Mesenchymal stem cell (in vitro differentiated cells and primary cell): ENCODE results near the gene LAIR1.

Source experiments
- DNase-seq: peaks from one replicate; pipeline ENCODE4 v3.0.0-alpha.2; 2013
- H2AFZ ChIP-seq: one replicate; pipeline ENCODE4 v1.6.1; 2013; ENCODE audit warnings: low read depth, mild to moderate bottlenecking, control low read depth, inconsistent platforms, low read length, moderate library complexity
- H2AK5ac ChIP-seq: 2 replicates; pipeline ENCODE4 v1.6.1; 2013; ENCODE audit warnings: low read length, moderate library complexity, mild to moderate bottlenecking, inconsistent platforms; ENCODE audit not compliant: severe bottlenecking
- H2BK120ac ChIP-seq: one replicate; pipeline ENCODE4 v1.6.1; 2013; ENCODE audit warnings: low read depth, mild to moderate bottlenecking, inconsistent platforms, low read length, moderate library complexity
- H2BK12ac ChIP-seq, 2 experiments: one replicate each; pipeline ENCODE4 v1.6.1; 2013; ENCODE audit warnings: inconsistent platforms in 2 of 2, low read length in 2 of 2, mild to moderate bottlenecking in 2 of 2, moderate library complexity in 2 of 2, control low read depth in 1 of 2
- H2BK15ac ChIP-seq: one replicate; pipeline ENCODE4 v1.6.1; 2013; ENCODE audit warnings: mild to moderate bottlenecking, low read depth, inconsistent platforms; ENCODE audit not compliant: poor library complexity, severe bottlenecking
- H2BK5ac ChIP-seq: 2 replicates; pipeline ENCODE4 v1.6.1; 2013; ENCODE audit warnings: low read depth, mild to moderate bottlenecking, low read length, control low read depth, inconsistent platforms; ENCODE audit not compliant: poor library complexity, severe bottlenecking
- H3K14ac ChIP-seq, 2 experiments: one replicate each; pipeline ENCODE4 v1.6.1; 2013; ENCODE audit warnings: inconsistent platforms in 2 of 2, low read length in 2 of 2, control low read depth in 1 of 2, mild to moderate bottlenecking in 1 of 2, moderate library complexity in 1 of 2
- H3K18ac ChIP-seq, 2 experiments: one replicate each; pipeline ENCODE4 v1.6.1; 2013; ENCODE audit warnings: inconsistent platforms in 2 of 2, low read length in 2 of 2, control low read depth in 1 of 2, low read depth in 1 of 2, mild to moderate bottlenecking in 1 of 2
- H3K23ac ChIP-seq, 2 experiments: one replicate each; pipeline ENCODE4 v1.6.1; 2013; ENCODE audit warnings: inconsistent platforms in 2 of 2, low read length in 2 of 2, mild to moderate bottlenecking in 2 of 2, moderate library complexity in 2 of 2, control low read depth in 1 of 2
- H3K27ac ChIP-seq: 2 replicates; pipeline ENCODE4 v1.5.1; 2013; ENCODE audit warnings: mild to moderate bottlenecking, moderate library complexity, low read length, control low read depth, inconsistent platforms; ENCODE audit not compliant: poor library complexity, severe bottlenecking
- H3K27me3 ChIP-seq, 2 experiments: 2 replicates each; pipeline versions ENCODE4 v1.6.1 to v1.7.0; 2013; ENCODE audit warnings: low read length in 2 of 2, mild to moderate bottlenecking in 2 of 2, moderate library complexity in 2 of 2, control low read depth in 1 of 2, inconsistent platforms in 1 of 2; ENCODE audit not compliant: control insufficient read depth in 1 of 2, insufficient read depth in 1 of 2
- H3K36me3 ChIP-seq, 2 experiments: 2 replicates each; pipeline versions ENCODE4 v1.6.1 to v1.7.0; 2013; ENCODE audit warnings: low read length in 2 of 2, control low read depth in 1 of 2, inconsistent platforms in 1 of 2, low read depth in 1 of 2, mild to moderate bottlenecking in 1 of 2; ENCODE audit not compliant: insufficient read depth in 2 of 2, control insufficient read depth in 1 of 2
- H3K4ac ChIP-seq, 2 experiments: one replicate each; pipeline ENCODE4 v1.6.1; 2013; ENCODE audit warnings: inconsistent platforms in 2 of 2, low read length in 2 of 2, mild to moderate bottlenecking in 2 of 2, moderate library complexity in 2 of 2, control low read depth in 1 of 2, low read depth in 1 of 2
- H3K4me1 ChIP-seq: 2 replicates; pipeline ENCODE4 v1.6.1; 2013; ENCODE audit warnings: low read depth, low read length, control low read depth; ENCODE audit not compliant: control insufficient read depth, insufficient read depth
- H3K4me2 ChIP-seq: 2 replicates; pipeline ENCODE4 v1.6.1; 2013; ENCODE audit warnings: low read length, mild to moderate bottlenecking, inconsistent platforms; ENCODE audit not compliant: poor library complexity, severe bottlenecking
- H3K4me3 ChIP-seq, 2 experiments: 2 replicates each; pipeline versions ENCODE4 v1.5.1 to v1.7.0; 2013; ENCODE audit warnings: low read length in 2 of 2, mild to moderate bottlenecking in 2 of 2, control low read depth in 1 of 2, low read depth in 1 of 2; ENCODE audit not compliant: insufficient read depth in 1 of 2
- H3K79me1 ChIP-seq: replicated peaks from 2 replicates; pipeline ENCODE4 v1.6.1; 2013; ENCODE audit warnings: mild to moderate bottlenecking, control low read depth, low read length, inconsistent platforms; ENCODE audit not compliant: poor library complexity, severe bottlenecking
- H3K9ac ChIP-seq: 2 replicates; pipeline ENCODE4 v1.7.0; 2013; ENCODE audit warnings: mild to moderate bottlenecking, low read length, moderate library complexity
- H3K9me3 ChIP-seq: 2 replicates; pipeline ENCODE4 v1.7.0; 2013; ENCODE audit warnings: mild to moderate bottlenecking, low read length; ENCODE audit not compliant: control insufficient read depth
- H4K8ac ChIP-seq: one replicate; pipeline ENCODE4 v1.6.1; 2013; ENCODE audit warnings: inconsistent platforms, mild to moderate bottlenecking, low read length, moderate library complexity
- H4K91ac ChIP-seq: one replicate; pipeline ENCODE4 v1.6.1; 2013; ENCODE audit warnings: mild to moderate bottlenecking, low read length, inconsistent platforms
- WGBS: methylation state at CpG from one replicate; pipeline ENCODE4 v1.1.7; 2013; ENCODE audit warnings: mixed read lengths; 5-methylcytosine and 5-hydroxymethylcytosine counted together

The LAIR1 gene

DNA sequence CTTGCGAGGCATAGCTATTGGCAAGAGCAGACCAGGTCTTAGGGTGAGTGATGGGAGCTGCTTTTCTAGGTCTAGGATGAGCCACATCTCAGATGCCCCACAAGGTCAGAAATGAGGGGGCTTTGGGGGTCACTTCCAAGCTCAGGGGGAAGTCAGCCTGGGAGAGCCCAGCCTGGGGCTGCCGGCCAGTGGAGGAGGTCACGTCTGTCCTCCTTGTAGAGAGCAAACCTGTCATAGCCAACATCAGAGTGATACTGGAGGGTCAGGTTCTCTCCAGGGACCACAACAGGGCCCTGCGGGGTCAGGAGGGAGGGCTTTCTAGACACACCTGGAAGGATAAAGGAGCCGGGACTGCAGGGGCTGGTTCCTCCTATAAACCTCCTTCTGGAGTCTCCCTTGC is 54.2 kb downstream of the LAIR1 start:
- no peak overlapping the region for H2AK5ac ChIP-seq
- H2BK12ac ChIP-seq: no peak overlapping the region
- H3K9me3 ChIP-seq: no peaks in the 10 kb centered on the region
- H3K14ac ChIP-seq: no peak overlapping the region
- H3K4me3 ChIP-seq: no peak overlapping the region
- H4K8ac ChIP-seq: no peak overlapping the region
- H3K27ac ChIP-seq: no peak overlapping the region
- no peaks in the 10 kb centered on the region for H3K79me1 ChIP-seq
- no peak overlapping the region for H2BK5ac ChIP-seq
- no peak overlapping the region for H3K9ac ChIP-seq
- no peaks in the 10 kb centered on the region for H3K4me1 ChIP-seq
- no peak overlapping the region for H3K23ac ChIP-seq
- no peak overlapping the region for H2BK120ac ChIP-seq
- H3K4ac ChIP-seq: no peak overlapping the region
- no peak overlapping the region for H2BK15ac ChIP-seq
- DNase-seq: no peak
- no peaks in the 10 kb centered on the region for H3K36me3 ChIP-seq
- no peak overlapping the region for H3K4me2 ChIP-seq
- H3K27me3 ChIP-seq: peaks cover 0 to 18% of the 10 kb centered on the region in 2 experiments
- WGBS: 75% methylated on average over 5 of the region's 5 CpGs
- H4K91ac ChIP-seq: no peak overlapping the region
- H3K18ac ChIP-seq: no peak overlapping the region
- H2AFZ ChIP-seq: no peak overlapping the region

DNA sequence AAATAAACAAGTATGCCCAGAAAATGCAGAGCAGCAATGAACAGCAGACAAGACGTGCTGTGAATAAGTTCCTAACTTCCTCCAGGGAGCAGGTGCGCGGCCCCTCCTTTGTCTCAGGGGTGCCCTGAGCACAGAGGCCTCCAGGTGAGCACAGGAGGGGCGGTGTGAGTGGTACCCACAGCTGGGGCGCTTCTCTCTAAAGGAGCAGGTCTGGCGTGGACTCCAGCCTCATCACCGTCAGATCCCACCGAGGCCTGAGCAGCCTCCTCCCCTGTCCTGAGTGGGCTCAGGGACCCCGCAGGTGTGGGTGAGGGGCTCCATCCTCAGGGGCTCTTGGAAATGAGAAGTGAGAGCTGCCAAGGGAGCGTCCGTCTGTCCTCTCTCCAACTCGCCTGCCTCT is 54.9 kb downstream of the LAIR1 start:
- no peak overlapping the region for H4K8ac ChIP-seq
- H3K27ac ChIP-seq: no peak overlapping the region
- H3K4me2 ChIP-seq: no peak overlapping the region
- H3K4me3 ChIP-seq: no peak overlapping the region
- H3K14ac ChIP-seq: no peak overlapping the region
- H3K18ac ChIP-seq: no peak overlapping the region
- H4K91ac ChIP-seq: no peak overlapping the region
- no peaks in the 10 kb centered on the region for H3K79me1 ChIP-seq
- H2BK5ac ChIP-seq: no peak overlapping the region
- H2AK5ac ChIP-seq: no peak overlapping the region
- no peaks in the 10 kb centered on the region for H3K9me3 ChIP-seq
- H2BK15ac ChIP-seq: no peak overlapping the region
- H3K27me3 ChIP-seq: peaks cover 0 to 18% of the 10 kb centered on the region in 2 experiments
- no peak overlapping the region for H2AFZ ChIP-seq
- 91% methylated on average over 8 of the region's 12 CpGs for WGBS
- H2BK12ac ChIP-seq: no peak overlapping the region
- DNase-seq: no peak
- H3K23ac ChIP-seq: no peak overlapping the region
- no peaks in the 10 kb centered on the region for H3K4me1 ChIP-seq
- no peaks in the 10 kb centered on the region for H3K36me3 ChIP-seq
- H2BK120ac ChIP-seq: no peak overlapping the region
- H3K4ac ChIP-seq: no peak overlapping the region
- no peak overlapping the region for H3K9ac ChIP-seq

DNA sequence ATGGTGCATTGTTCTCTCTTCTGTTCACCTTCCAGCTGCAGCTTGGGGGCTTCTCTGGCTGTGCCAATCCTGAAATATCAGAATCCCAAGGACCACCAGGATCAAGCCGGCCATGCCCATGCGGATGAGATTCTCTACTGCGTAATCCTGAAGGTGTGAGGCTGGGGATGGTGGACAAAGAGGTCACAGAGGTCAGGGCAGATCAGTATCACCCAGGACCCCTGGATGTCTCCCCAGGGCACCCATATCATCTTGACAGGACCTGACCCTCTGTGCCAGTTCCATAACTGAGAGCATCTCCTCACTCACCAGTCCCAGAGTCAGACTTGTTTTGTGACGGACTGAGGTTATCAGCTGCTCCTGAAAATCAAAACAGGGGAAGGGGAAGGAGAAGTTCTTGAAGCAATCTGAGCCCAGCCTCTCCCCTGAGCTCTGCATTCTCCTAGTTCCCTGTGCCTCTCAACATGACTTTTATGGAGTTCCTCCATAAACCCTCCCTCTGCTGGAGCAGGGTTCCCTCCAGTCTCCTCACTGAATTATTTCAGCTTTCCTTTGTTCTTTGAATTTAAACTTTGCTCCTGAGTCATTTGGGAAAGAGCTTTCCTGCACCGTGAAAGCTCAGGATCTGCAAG is 57.2 kb downstream of the LAIR1 start:
- Histone ChIP-seq H4K8ac (no peak overlapping the region), H2BK5ac (no peak overlapping the region), H3K9ac (no peak overlapping the region), H2BK15ac (no peak overlapping the region), H3K27me3 (peaks cover 0 to 12% of the 10 kb centered on the region in 2 experiments), H4K91ac (no peak overlapping the region), H2BK120ac (no peak overlapping the region), H2AK5ac (no peak overlapping the region), H3K4me1 (no peaks in the 10 kb centered on the region), H3K23ac (no peak overlapping the region), H3K18ac (no peak overlapping the region), H3K4me3 (no peak overlapping the region), H3K27ac (no peak overlapping the region), H3K14ac (no peak overlapping the region), H2BK12ac (no peak overlapping the region), H3K4me2 (no peak overlapping the region), H3K36me3 (no peaks in the 10 kb centered on the region), H2AFZ (no peak overlapping the region), H3K4ac (no peak overlapping the region), H3K9me3 (no peaks in the 10 kb centered on the region), H3K79me1 (no peaks in the 10 kb centered on the region)
- WGBS: 86% methylated on average over 5 of the region's 5 CpGs
- DNase-seq: no peak

DNA sequence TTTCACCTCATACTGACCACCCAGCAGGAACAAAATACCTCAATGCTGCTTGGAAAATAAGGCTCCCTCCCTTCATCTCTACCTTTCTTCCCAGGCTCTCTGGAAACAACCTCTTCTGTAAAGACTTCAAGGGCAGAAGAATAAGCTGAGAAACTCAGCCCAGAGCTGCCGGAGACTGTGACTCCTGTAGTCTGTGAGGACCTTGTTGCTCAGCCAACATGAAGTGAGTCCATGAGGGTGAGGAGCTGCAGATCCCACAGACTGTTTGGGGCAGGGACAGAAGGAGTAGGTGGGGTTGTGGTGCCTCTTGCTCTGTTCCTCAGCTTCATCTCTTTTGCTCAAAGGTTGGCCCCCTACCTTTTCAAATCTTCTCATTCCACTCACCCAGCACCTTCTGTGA is 59.6 kb downstream of the LAIR1 start:
- Histone ChIP-seq H3K27me3 (peaks cover 0 to 3% of the 10 kb centered on the region in 2 experiments), H4K91ac (no peak overlapping the region), H3K9me3 (no peaks in the 10 kb centered on the region), H2BK5ac (no peak overlapping the region), H3K9ac (no peak overlapping the region), H2BK12ac (no peak overlapping the region), H2BK120ac (no peak overlapping the region), H3K4me2 (no peak overlapping the region), H3K36me3 (no peaks in the 10 kb centered on the region), H4K8ac (no peak overlapping the region), H3K4me3 (no peak overlapping the region), H3K4me1 (no peaks in the 10 kb centered on the region), H3K23ac (no peak overlapping the region), H3K27ac (no peak overlapping the region), H3K79me1 (no peaks in the 10 kb centered on the region), H3K14ac (no peak overlapping the region), H3K4ac (no peak overlapping the region), H2AK5ac (no peak overlapping the region), H3K18ac (no peak overlapping the region), H2BK15ac (no peak overlapping the region), H2AFZ (no peak overlapping the region)
- no peak for DNase-seq
- 81% methylated on average over 1 of the region's 1 CpG for WGBS
